HG03460 (cell line): ENCODE measurements around the gene BRD7.
"Not testable (repeated sequence)": the region's sequence is repeated elsewhere in the genome, so short reads cannot be mapped to it uniquely, and the experiment has no call there.

Experiments used
- ATAC-seq: cut with Tn5 transposase; IDR thresholded peaks from one replicate; pipeline ENCODE4 v1.9.1; 2021; ENCODE audit not compliant: unreplicated experiment

The BRD7 gene

DNA sequence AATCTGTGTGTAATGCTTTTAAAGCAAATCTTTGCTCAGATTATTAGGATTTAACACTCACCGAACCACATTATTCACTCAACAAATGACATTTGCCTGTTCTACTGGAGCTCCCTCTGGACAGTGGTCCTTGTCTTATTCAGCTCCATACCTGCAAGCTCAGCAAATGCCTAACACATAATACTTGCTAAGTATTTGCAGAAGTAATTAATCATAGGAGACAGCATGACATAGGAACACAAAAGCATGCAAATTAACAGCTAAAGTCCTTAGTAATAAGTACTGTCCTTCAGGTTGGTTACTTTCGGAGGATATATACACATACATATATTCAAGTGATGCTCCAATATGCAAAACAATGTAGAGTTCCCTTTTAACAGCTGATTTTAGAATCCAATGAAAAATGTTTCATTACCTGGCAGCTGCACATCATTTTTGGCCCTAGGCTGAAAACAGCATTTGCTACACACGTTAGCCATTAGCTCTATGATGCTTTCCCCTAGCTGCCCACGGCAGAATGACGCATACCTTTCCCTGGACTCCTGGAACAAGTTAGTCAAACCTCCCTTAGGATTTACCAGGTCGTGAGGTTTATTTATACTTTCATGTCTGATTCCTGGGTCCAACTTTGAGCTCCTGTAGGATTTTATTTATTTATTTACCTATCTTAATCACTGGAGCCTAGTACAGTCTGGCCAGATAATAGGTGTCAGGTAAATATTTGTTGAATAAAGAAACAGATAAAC, 8.6 kb downstream of the BRD7 start:
- no peak for ATAC-seq

DNA sequence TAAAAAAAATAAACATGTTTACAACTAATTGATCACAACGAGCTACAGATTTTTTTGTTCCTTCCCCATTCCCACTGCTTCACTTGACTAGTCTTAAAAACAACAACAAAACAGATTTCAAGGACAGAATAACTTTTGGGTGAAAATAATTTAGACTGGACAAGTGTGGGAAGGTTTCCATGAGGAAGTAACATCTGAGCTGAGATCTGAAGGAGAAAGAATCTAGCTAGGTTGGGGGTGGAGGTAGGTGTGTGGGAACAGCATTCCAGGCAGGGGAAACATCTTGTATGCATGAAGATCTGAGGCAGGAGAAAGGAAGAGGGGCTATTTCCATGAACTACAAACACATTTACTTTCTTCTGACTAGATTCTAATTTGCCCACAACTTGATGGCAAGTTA, 9.2 kb downstream of the BRD7 start:
- ATAC-seq = no peak

DNA sequence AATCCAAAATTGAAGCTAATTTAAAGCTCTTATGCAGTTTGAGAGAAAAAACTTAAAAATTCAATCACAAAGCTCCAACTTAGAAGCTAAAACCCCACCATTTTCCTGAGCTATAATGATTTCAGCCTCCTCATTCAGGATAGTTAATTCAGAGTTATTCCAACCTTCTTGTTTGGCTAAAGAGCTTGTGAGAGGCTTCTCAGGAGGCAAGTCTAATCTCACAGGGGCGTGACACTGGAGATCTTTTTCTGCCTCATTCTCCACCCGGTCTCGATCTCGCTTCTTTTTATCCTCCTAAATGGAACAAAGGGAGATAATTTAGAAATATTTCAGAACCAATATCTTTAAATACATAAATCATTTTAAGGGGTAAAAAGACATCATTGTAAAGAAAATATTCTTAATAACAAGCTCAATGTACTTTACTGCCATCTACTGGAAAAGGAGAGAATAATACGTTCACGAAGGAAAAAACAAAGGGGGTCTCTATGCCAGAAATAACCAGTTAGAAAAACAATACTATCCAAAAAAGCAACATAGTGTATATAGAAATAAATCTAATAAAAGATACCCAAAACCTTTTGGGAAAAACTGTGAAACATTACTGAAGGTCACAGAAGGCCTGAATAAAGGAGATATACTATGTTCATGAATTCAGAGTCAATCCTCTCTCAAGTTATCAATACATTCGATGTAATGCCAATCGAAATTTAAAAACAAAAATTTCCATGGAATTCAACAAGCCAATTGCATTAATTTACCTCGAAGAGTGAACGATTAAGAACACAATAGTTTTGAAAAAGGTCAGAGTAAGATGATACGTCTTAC, 13.9 kb downstream of the BRD7 start:
- ATAC-seq = no peak

DNA sequence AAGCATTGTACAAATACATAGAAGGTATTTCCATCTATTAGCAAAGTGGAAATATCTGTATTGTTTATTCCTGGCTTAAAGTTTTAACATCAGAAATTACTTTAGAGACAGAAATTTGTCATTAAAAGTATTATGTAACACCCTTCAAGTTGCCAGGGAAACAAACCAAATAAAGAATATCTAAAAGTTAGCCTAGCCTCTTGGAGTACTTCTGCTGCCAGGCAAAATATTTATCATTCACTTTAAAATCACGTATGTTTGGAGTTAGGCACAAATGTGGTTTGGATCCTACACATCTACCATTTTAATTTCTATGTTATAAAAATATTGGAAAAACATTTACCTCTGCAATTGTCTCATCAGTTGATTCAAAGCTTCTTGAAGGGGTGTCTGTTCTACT, 14.7 kb downstream of the BRD7 start:
- ATAC-seq = no peak

DNA sequence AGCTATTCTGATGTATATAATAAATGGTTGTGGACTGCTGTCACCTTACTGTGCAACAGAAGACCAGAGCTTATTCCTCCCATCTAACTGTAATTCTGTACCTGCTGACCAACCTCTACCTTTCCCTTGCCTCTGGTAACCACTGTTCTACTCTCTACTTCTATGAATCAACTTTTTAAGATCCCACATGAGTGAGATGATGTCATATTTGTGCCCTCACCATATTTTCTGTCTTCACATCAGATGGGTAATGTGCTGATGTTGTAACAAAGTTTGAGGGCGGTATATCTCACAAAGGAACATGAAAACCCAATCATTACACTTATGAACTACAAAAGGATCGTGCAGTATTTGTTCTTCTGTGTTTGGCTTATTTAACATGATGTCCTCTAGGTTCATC, 16.8 kb downstream of the BRD7 start:
- no peak for ATAC-seq

DNA sequence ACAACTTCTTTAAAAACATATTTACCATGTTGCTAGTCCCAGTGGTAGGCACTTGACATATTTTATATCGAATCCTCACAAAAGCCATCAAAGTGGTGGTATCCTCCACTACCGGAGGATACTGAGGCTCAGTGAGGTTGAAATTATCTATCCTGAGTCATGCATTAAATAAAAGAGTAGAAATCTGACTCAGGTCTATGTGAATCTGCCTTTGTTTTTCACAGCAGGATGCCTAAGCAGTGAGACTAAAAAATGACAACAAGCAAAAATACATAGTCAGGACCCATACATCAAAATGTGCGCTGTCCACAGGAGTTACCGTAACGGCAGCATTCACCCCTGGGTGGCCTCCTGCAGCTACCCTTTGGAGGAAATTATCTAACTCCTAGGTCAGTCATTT, 17.7 kb downstream of the BRD7 start:
- ATAC-seq = no peak

DNA sequence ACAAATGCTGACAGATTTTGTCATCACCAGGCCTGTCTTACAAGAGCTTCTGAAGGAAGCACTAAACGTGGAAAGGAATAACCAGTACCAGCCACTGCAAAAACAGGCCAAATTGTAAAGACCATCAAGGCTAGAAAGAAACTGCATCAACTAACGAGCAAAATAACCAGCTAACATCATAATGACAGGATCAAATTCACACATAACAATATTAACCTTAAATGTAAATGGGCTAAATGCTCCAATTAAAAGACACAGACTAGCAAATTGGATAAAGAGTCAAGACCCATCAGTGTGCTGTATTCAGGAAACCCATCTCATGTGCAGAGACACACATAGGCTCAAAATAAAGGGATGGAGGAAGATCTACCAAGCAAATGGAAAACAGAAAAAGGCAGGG, 23.6 kb downstream of the BRD7 start:
- ATAC-seq = not testable (repeated sequence)

DNA sequence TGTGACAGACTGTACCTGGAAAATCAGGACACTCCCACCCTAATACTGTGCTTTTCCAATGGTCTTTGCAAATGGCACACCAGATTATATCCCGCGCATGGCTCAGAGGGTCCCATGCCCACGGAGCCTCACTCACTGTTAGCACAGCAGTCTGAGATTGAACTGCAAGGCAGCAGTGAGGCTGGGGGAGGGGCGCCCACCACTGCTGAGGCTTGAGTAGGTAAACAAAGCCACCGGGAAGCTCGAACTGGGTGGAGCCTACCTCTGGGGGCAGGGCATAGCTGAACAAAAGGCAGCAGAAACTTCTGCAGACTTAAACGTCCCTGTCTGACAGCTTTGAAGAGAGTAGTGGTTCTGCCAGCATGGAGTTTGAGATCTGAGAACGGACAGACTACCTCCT, 25.2 kb downstream of the BRD7 start:
- ATAC-seq = not testable (repeated sequence)

DNA sequence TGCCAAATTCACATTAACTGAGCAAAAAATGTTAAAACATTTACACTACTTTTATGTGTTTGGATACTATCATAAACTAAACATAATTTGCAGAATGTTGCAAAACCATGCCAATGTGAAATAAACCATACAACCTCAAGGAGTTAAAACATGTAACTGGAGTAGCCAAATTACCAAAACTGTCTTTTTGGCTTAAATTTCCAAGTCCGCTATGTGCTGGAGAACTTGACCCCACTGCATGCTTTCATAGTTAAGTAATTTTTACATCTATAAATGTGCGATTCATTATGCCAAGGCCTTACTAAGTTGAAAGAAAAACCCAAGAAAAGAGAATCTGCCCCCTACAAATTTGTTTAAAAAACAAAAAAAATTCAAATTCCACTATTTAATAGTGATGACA, 28.2 kb downstream of the BRD7 start:
- ATAC-seq = no peak

DNA sequence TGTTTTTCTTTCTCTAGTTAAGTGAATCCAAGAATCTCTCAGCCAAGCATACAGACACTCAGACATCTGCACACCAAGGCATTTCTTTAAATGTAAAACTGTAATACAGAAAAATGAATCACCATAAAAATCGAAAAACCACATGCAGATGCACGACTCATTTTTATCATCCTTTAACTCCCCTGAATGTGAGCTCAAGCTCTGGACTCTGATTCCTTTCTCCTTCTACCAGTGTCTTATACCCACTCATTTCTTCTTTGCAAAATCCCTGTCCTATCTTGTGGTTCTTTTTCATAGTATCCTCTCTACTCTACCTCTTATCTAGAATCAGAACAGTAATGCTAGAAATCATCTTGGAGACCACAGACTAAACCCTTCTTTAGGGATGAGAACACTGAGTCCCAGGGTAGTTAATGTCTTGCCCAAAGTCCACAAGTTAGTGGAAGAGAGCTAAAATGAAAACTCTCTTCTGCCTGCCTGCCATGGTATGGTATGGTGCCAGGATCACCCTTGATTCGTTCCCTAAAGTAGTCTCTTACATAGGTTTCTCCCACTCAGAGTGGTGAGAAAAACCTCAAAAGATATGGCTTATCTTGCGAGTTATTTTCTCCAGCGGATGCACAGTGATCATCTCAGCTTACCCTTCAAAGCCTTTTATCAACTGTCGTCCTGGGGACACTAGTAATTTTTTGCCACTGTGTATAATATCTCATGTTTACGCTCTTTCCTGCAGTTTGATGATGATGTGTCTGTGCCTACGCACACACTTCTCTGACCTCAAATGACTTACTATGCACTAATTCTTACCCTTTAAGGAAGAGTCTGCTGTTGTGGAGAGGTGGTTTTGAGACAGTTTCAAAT, 30.2 kb downstream of the BRD7 start:
- ATAC-seq = no peak

DNA sequence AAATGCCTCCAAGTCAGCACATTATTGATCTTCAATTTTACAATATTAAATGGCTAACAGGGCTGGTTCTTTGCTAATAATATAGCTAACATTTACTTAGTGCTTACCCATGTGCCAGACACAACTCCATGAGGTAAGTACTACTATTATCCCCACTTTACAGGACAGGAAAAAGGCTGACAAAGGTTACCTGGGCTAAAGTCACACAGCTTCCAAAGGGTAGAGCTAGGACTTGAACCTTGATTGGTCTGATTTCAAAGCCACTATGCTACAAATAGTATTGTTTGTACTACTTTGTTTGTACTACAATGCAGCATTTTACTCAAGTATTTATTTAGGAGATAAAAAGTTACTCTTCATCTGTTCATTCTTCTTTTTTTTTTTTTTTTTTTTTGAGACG, 31.9 kb downstream of the BRD7 start:
- ATAC-seq = no peak

DNA sequence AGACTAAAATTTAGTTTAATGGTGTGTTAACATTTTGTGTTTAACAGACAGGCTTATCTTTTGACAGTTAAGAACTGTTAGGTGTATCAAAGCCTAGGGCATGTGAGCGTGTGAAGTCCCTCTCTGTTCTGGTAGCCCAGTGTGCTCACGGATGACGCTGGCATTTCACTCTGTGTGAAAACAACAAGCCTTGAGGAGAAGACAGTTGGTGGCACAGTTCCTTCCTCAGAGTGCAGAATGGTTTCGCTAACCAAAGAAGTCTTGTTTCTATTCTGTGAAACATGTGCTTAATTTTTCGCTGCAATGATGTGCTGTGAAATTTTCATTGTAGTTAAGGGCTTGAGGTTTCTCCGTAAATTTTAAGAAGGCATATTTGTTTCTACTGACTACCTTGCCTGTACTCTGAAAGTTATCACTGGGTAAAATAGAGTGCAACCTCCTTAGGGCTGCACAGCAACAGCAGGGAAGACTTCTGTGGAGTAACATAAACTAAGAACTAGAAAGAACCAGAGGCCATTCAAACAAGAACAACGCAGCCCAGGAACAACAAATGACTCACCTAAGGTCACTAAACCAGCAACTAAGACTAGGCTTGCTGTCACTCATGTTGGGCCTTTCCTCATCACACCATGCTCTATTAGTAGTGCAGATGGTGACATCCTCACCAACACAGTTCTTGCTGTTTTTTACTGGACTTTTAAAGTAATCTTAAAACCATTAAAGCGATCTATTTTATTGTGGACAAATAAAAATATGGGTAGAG, 33.4 kb downstream of the BRD7 start:
- ATAC-seq = peak; percentile 77

DNA sequence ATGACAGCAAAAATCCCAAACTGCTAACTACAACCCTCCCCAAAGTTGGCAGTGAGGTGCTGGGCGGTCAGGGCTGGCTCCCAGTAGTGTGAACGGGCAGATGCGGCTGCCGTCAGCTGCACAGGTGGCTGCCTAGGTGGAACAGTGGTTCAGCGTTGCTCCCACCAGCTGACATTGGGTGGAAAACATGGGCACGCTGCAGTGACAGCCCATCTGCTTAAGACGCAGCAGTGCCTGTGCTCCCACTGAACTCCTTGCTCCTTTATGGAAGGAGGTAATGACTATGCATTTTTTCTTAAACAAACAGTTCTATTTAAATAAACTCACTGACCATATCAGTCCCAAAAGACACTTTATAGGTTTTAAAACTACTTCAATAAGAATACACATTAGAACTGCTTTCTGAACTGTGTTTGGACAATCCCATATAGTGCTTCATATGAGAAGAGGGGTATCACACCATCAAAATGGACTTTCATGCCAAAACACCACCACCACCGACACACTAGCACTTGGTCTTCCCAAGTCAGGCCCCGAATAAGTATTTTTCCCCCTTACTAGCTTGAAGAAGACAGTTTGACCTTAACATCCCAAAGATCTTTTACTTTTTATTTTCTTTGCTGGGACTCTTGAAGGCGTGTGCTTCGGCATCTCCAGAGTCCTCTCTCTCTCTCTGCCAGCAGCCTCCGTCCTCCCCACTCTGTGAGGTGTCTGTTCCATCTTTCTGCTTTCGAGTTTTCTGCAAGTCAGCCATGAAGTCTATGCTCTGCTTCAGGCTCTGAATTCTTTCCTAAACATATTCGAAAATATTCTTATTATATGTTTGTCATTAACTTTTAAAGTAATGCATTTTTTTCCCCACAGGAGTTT, 34.4 kb downstream of the BRD7 start:
- no peak for ATAC-seq

DNA sequence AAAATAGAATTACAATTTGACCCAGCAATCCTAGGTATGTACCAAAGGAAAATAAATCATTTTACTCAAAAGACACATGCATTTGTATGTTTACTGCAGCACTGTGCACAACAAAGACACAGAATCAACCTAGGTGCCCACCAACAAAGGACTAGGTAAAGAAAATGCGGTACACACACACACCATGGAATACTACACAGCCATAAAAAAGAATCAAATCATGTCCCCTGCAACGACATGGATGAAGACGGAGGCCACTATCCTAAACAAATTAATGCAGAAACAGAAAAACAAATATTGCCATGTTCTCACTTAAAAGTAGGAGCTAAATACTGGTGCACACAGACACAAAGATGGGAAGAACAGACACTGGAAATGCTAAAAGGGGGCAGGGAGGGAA, 36.2 kb downstream of the BRD7 start:
- ATAC-seq = no peak

DNA sequence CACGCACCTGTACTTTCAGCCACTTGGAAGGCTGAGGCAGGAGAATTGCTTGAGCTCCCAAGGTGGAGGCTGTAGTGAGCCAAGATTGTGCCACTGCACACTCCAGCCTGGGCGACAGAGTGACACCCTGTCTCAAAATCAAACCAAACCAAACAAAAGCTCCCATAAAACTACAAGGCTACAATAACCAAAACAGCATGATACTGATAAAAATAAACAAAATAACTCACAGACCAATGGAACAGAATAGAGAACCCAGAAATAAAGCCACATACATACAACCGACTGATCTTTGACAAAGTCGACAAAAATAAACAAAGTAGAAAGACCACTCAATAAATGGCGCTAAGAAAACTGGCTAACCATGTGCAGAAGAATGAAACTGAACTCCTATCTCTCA, 37.2 kb downstream of the BRD7 start:
- ATAC-seq = no peak

DNA sequence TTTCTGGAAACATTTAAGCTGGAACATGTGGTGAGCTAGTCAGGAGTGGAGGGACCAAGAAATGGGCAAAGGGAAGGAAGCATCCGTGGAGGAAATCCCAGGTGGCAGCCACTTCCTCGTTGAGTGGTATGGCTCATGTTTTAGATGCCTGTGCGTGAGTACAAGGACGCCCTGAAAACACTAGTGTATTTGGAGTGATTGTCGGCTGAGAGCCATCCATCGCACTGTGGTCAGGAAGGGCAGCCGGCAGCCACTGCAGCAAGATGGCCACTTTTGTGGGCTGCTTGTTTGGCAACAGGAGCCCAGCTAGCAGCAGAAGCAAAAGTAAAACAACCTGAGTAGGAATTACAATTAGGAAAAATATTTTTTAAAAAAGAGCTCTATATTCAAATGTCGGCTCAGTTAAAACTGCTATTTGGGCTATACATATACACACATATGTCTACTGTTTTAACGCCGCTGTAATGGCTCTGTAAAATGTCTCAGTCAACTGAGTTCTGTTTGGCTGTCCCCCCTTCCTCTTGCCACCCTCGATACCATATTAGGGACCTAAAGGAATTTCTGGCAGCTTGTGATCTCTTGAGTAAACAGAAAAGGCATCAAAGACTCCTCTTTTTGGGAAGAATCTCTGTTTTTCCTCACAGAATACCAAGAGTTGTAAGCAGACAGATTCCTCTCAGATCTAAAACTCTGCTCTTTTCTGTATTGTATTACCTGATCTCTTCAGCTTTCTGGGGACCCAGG, 39.2 kb downstream of the BRD7 start:
- no peak for ATAC-seq

DNA sequence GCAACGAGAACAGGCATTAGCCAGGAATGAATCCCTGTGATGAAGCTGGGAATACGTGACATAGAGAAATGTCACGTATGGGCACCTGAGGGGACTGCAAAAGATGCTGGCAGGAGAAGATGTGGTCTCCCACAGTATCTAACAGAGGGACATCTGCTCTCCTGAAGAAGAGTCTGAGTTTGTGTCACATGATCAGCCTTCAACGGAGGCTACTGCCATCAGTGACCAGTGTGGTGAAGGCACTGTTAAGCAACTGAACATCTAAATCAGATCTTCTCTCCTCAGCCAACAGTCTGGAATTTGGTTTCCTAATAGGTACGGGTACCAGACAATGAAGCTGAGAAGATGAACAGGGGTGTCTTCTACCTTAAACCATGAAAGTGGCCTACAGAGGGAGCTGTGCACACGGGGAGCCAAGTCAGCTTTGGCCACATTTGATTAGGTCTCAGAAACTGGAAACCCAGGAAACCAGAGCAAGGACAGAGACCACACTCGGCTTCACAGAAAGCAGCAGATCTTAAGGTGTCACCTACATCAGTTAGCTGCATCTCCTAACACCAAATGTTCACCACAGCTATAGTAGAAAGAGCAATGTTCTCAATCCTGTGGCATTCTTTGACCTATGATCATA, 41.8 kb downstream of the BRD7 start:
- peak; percentile 46 for ATAC-seq

DNA sequence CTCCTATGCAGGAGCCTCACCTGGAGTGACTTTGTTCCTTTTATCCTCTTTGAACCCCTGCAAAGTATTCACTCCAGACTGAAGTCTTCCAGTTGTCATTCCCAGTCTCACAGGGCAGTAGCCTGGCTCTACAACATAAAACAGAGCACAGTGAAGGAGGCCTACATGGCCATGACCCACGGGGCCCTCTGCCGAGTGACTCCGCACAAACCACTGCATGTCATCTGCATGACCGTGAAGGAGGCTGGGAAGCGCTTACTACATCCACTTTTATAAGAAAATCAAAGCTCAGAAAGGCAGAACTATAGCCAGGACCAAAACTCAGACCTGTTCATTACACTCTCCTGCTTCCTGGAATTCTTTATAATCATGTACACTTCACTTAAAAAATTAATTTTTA, 42.5 kb downstream of the BRD7 start:
- no peak for ATAC-seq

DNA sequence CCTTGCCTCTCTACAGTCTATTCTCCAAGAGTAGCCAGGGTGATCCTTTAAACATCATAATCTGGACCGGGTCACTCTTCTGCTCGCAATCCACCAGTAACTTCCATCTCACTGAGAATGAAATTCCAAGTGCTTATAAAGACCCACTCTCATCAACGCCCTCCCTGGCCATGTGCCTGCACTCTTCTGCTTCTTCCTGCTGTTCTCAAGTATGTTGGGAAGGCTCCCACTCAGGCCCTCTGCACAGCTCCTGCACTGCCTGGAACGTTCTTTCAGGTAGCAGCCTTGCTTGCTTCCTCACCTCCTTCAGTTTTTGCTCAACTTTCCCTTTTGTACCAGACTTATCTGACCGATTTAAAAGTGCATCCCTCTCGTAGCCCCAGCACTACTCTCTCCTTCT, 44.4 kb downstream of the BRD7 start:
- ATAC-seq = no peak
